ENCODE data around the gene PXMP2.

The PXMP2 gene

DNA sequence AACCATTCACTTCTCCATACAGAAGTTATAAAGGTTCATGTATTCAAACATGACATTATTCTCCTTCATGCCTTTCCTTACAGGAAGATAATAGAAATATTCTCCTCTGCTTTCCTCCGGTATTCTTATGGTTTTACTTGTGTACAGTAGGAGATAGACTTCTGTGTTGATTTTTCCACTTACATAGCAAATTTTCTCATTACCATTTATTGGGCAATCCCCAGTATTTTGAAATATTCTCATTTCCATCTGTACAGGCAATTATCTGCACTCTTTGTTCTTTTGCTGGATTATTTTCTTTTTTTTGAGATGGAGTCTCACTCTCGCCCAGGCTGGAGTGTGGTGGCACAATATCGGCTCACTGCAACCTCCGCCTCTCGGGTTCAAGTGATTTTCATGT lies 11.0 kb downstream of the PXMP2 start:
- DNase-seq = no peak

DNA sequence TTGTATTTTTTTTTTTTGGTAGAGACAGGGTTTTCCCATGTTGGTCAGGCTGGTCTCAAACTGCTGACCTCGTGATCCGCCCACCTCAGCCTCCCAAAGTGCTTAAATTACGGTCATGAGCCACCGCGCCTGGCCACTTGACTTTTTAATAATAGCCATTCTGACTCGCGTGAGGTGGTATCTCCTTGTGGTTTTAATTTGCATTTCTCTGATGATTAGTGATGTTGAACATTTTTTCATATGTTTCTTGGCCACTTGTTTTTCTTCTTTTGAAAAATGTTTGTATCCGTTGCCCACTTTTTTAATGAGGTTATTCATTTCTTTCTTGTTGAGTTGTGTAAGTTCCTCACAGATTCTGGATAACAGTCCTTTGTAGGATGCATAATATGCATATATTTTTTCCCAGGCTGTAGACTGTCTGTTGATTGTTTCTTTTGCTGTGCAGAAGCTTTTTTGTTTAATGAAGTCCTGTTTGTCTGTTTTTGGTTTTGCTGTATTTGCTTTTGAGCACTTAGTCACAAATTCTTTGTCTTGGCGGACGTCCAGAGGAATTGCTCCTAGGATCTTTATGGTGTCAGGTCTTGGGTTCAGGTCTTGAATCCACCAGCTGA lies 12.9 kb downstream of the PXMP2 start:
- DNase-seq = no peak

- no peak for DNase-seq
These were observed 15.3 kb downstream of the PXMP2 start for GRCh38 chr12:132702640-132703039.

DNA sequence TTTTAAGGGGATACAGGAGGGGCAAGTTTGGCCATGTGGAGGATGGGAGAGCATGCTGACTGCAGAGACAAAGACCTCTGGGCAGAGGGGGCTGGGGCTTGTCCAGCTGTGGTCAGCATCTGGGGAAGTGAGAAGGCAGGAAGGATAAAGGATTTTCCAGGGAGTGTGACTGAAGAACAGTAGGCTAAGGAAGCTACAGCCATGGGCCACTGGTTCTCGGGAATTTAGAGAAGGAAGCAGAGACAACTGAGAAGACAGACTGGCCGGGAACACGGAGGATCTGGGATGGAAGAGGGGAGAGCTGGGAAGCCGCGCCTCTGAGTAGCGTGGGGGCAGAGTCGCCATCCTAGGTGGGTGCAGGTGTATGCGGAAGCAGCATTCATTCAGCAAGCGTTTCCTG lies 16.3 kb downstream of the PXMP2 start:
- DNase-seq = no peak

GRCh38 chr12:132707241-132707640 lies 19.9 kb downstream of the PXMP2 start:
- no peak for DNase-seq

DNA sequence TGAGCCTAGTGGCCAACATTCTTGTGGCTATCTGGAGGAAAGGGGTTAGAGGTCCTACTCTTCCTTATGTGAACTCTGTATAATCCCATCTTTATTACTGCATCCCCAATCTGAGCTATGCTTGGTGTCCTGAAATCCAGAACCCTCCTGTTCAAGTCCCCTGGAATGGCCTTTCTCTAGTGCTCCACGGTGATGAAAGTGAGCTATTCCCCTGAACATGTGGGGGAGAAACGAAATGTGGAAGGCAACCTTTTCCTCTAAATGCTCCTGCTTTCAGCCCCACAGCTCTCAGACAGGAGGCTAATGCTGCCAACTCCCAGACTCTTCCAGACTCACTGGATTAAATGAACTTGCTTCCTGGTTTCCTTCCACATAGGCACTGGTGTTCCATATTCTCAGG lies 20.8 kb downstream of the PXMP2 start:
- DNase-seq = no peak

DNA sequence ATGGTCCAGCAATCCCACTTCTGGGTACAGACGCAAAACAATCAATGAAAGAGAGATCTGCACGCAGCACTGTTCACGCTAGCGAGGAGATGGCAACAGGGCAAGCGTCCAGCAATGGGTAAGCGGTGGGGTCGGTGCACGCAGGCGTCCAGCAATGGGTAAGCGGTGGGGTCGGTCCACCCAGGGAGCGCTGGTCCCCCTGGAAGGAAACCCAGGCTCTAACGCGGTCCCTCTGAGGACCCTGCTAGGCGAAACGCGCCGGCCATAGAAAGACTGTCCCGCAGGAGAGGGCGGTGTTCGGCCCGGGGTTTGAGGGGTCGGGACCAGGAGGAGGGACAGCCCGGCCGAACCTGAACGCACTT lies 22.6 kb downstream of the PXMP2 start:
- peak; percentile 30 for DNase-seq

DNA sequence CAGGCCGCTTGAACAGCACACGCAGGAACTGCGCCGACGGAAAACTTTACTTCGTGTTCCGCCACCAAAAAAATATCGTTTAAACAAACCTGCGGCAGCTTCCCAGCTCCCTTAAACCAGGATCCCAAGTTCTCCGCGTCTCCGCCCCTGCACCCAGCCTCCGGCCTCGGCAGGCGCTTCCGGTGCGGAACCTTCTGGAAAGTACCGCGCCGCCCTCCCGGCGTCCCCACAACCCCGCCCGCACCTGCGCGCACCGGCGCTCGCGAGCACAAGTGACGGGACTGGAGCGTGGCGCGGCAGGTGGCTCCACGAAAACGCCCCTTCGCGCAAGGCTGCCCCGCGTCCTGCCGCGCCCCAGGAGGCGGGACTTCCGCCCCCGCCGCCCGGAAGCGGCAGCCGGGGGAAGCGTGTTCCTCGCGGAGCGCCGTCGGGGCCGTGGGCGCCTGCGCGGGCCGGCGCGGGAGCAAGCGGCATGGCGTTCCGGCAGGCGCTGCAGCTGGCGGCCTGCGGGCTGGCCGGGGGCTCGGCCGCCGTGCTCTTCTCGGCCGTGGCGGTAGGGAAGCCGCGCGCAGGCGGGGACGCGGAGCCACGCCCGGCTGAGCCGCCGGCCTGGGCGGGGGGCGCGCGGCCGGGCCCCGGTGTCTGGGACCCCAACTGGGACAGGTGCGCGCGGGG lies 23.2 kb downstream of the PXMP2 start, which contains the start of gene PGAM5:
Gene PGAM5 (plus strand): TSS at position 438 of the 675 bp plus-strand sequence. CDS start 35 bp downstream, at position 473.
- DNase-seq = peak; percentile 90

DNA sequence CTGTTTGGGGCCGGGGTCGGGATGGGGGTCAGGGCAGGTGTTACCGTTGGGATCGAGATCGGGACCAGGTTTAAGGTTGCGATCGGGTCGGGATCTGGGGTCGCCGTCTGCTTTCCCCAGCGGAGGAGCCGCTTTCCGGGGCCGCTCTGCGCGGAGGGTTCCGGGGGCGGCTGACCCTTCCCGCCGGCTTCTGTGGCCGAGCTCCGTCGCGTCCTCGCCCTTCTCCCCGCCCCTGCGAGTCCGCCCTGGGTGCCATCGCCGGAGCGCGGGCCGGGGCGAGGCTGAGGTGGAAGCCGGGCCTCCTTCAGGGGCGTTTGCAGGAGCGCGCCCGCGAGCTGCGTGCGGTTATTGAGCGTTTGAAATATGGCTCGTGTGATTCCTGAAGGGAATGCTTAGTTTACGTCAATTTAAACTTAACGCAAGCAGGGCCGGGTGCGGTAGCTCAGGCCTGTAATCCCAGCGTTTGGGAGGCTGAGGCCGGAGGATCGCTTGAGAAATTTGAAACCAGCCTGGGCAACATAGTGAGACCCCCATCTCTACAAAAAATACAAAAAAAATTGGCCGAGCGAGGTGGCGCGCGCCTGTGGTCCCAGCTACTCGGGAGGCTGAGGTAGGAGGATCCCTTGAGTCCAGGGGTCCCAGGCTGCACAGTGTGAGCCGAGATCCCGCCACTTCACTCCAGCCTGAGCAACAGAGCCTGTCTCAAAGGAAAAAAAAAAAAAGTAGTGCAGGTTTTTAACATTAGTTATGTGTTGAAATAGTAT lies 23.9 kb downstream of the PXMP2 start:
- peak; percentile 33 for DNase-seq

GRCh38 chr12:132713123-132713522 lies 25.7 kb downstream of the PXMP2 start:
- no peak for DNase-seq

DNA sequence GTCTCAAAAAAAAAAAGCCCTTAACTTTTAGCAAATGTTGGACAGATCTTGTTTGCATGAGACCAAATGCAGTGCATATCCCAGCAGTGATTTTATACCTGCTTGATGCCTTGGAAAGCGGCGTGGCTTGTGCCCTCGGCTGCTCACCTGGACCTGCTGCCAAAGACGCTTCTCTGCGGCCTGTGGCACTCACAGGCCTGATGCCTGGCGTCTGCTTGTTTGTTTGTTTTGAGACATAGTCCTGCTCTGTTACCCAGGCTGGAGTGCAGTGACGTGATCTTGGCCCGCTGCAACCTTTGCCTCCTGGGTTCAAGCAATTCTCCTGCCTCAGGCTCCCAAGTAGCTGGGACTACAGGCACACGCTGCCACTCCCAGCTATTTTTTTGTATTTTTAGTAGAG lies 28.5 kb downstream of the PXMP2 start:
- no peak for DNase-seq

GRCh38 chr12:132716356-132716755 lies 29.0 kb downstream of the PXMP2 start:
- no peak for DNase-seq

DNA sequence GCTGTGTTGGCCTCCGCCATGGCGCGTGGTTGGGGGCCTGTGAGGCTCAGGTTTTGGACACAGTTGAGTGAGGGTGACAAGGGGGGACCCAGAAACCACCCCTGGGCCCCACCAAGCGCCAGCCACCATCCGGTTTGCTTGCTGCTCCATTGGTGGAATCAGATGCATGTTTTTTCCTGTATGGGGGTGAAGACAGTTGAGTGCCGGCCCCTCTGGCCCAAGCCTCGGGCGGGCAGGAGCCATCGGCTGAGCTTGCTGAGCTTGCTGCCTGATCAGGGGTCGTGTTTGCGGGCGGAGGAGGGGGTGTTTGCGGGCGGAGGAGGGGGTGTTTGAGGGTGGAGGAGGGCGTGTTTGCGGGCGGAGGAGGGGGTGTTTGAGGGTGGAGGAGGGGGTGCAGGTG lies 29.6 kb downstream of the PXMP2 start:
- DNase-seq = no peak

DNA sequence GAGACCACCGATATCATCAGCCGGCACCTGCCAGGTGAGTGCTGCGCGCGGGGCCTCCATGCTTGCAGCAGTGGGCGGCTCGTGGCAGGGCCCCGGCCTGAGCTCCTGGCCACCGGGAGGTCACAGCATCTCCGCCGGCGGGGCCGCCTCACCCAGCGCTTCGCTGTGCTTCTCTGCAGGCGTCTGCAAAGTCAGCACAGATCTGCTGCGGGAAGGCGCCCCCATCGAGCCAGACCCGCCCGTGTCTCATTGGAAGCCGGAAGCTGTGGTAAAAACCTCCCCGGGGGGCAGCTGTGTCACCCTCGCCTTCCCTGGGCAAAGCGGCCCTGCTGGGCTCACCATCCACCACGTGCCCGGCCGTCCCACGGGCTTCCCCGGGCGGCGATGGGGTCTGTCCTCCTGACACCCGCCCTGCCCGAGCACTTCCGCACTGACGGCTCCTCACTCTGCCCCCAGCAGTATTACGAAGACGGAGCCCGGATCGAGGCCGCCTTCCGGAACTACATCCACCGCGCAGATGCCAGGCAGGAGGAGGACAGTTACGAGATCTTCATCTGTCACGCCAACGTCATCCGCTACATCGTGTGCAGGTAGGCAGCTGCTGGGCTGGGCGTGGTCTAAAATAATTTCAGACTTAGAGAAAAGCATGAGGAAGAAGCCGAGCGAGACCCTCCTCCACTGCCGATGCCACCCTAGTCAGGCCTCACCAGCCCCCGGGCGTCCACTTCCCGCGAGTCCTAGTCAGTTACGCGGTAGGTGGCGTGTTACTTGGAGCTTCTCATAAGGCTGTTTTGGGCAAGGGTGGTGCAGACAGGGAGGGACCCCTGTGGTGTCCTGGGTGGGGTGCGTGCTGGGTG lies 30.4 kb downstream of the PXMP2 start:
- no peak for DNase-seq

DNA sequence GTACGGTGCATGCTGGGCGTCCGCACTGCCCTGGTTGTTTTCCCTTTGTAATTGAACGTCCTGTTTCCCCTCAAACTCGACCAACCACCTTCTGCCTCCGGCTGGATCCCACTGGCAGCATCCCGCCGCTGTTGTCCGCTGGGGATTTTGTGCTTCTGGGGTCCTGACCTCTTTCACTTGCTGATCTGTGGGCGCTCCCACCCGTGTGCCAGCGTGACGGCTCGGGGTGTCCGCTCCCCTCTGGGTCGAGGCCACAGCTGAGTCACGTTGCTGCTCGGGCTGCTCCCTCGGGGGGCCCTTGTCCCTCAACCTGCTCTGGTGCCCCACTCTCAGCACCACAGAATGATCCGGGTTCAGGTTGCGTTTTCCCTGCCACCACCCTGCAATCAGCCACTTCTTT lies 31.3 kb downstream of the PXMP2 start:
- no peak for DNase-seq

- DNase-seq = no peak
These were observed 32.0 kb downstream of the PXMP2 start for GRCh38 chr12:132719141-132719953.

DNA sequence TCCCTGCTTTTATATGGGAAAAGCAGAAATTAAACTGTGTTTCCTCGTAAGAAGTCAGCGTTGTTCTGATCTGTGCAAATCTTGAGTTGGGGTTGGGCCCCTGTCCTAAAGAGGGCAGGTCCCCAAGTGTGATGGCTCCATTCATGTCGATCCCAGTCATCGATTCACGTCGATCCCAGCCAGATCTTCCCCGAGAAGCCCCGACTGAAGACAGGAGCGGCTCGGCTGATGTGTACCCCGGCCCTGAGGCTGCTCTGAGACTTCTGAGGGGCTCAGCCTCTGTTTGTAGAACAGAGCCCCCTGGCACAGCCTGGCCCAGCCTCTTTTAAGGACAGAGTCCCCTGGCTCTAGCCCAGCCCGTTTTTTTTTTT lies 32.6 kb downstream of the PXMP2 start:
- no peak for DNase-seq

DNA sequence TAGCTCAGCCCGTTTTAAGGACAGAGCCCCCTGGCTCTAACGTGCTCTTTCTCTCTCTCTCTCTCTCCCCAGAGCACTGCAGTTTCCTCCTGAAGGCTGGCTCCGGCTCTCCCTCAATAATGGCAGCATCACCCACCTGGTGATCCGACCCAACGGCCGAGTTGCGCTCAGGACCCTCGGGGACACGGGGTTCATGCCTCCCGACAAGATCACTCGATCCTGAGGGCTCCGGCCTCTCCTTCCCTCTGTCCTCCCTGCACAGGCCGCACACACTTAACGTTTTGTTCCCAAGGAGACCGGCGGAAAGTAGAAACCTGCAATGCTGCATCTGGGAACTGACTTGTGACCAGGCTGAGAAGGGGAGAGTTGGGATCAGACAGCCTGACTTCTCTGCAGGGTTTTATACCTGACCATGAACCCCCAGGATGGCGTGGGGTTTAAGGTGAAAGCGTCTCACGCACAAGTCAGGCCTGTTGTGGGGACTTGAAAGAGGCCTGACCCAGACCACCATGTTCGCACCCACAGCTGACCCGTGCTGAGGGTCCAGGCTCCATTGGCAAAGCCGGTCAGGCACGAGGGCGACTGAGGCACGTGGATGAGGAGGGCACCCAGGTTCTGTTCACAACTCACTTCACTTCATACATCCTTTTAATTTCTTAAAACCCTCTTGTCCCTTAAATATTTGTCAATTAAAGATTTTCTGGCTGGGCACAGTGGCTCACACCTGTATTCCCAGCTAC lies 33.4 kb downstream of the PXMP2 start:
- DNase-seq = no peak

DNA sequence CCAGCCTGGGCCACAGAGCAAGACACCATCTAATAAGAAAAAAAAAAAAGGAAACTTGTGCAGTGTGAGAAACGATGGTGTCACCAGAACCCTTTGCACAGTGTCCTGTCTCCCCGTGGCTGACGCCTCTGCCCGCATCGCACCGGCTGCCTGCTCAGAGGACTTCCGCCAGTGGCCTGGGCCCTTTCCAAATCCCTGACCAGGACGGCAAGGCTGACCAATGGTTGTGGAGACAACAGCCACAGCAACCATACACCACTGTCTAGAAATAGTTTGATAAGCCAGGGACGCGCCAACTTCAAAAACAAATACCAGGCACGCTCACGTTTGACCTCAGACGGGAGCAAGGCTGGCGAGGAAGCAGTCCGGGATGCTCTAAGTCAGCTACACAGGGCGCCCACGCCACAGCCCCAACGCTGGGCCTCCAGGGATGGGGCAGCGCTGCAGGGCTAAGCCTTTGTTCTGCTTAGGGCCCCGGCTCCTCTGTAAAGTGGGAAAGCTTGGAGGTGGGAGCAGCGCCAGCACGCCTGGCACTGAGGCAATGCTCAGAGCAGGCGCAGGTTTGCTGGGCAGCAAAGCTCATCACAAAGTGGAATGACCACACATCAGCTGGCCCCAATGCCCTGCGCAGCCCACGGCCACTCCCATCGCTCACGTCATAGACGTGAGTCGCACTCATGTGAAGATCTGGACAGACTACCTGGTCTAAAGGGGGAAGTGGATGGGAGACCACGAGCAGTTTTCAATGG lies 35.8 kb downstream of the PXMP2 start:
- DNase-seq = no peak

DNA sequence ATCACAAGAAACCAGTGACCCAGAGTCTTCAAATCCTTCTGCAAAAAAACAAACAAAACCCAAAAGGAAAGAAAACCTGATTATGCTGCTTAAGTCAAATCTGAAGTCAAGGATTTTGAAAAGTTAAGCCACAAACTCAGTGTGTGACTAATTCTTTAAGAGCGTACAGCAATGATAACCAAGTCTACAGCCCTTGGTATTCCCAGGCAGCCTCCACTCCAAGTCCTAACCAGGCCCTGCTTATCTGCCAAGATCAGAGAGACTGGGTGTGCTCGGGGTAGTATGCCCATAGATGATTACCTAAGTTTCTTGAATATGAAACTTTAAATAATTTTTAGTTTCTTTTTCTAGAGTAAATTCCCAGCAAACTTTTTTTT lies 36.4 kb downstream of the PXMP2 start:
- no peak for DNase-seq

All from activated CD8-positive, alpha-beta memory T cell treated with anti-CD3 and anti-CD28 coated beads, Interleukin-2, amount 50 U/mL, for 4 hours (primary cell).